Measurements from ENCODE around the gene SOX5. TPM values are rescaled to one million over a fixed set of nuclear protein-coding genes. Genes with fewer than 3 reads are reported as not detected.

The SOX5 gene
- total RNA-seq, 1 experiment from 2014 or later = 0.52 TPM

DNA sequence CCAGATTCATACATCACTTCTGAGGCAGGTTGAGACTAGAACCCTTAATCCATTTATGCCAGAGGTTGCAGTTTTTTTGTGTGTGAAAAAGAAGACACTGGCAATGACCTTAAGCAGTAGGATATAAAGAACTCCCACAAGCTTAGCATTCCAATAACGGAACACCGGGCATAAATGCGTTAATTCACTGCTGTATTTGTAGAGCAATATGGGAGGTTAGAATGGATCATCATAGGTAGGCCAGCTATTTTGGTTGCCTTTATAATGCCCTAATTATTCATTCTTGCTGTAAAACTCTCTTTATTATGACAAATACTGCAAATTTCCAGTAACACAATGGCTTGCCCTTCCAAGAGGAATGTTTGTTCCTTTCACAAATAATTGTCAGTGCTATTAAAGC lies 322.7 kb downstream of the SOX5 start:
- Histone ChIP-seq H3K9me3 (ENCODE audit: control insufficient read depth in 1 of 2, insufficient read depth in 1 of 2, low read depth in 1 of 2, low read length in 2 of 2) (peaks cover 7% of the 10 kb centered on the region in 2 experiments; a peak in 2 of 4 replicates), H4K20me1 (ENCODE audit: insufficient read depth) (no peaks in the 10 kb centered on the region), H3K4me3 (replicated peaks in 1 of 2; ENCODE audit: low read depth in 1 of 2, low read length in 2 of 2) (no peak overlapping the region), H3K27ac (ENCODE audit: low read depth, low read length) (no peak overlapping the region), H3K27me3 (ENCODE audit: insufficient read depth, low read length) (no peaks in the 10 kb centered on the region), H2AFZ (ENCODE audit: low read depth, low read length, poor library complexity, severe bottlenecking) (no peak overlapping the region), H3K9me2 (ENCODE audit: insufficient read depth) (no peaks in the 10 kb centered on the region), H3K79me2 (ENCODE audit: insufficient read depth, low read length) (no peaks in the 10 kb centered on the region), H3K4me1 (ENCODE audit: control insufficient read depth in 1 of 2, insufficient read depth in 2 of 2, low read length in 2 of 2) (no peaks in the 10 kb centered on the region), H3K9ac (ENCODE audit: low read length) (no peak overlapping the region), H3K36me3 (ENCODE audit: control insufficient read depth in 1 of 2, insufficient read depth in 2 of 2, low read length in 2 of 2) (no peaks in the 10 kb centered on the region), H3K4me2 (ENCODE audit: low read length) (no peak overlapping the region)
- no peak for TF ChIP-seq YY1 (IDR thresholded peaks at IDR 0.05; ENCODE audit: extremely low read depth, insufficient replicate concordance, low read depth, low read length)
- intact Hi-C loops (cut with micrococcal nuclease) = no loop called here
- ChIA-PET CTCF (no interaction called here), POLR2A (no interaction called here), RAD21 (ENCODE audit: low non-redundant PET in 1 of 2, low total read pairs in 2 of 2, uncharacterized antibody in 2 of 2, unreplicated experiment in 2 of 2) (no interaction called here)
- ATAC-seq (no peak), DNase-seq (ENCODE audit: low read depth, low spot score) (no peak)
- no TSS peak for BruUV-seq (replicated peaks)

DNA sequence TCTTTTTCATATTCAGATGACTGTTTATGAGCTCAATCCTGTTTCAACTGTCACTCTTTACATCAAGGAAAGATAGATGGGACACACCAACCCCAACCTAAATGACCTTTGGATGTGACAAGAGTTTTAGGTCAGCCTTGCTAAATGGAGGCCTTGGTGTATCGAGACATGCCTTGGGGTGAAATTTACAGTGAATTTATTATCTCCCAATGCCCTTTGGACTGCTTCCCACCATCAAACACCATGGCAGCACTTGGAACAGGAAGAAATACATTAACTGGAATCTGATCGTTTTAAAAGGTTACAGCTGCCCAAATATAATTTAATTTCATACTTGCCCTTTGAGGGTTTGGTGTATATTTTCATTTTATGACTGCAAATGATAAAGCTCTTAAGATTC lies 327.6 kb downstream of the SOX5 start:
- ChIA-PET CTCF (no interaction called here), RAD21 (ENCODE audit: low non-redundant PET in 1 of 2, low total read pairs in 2 of 2, uncharacterized antibody in 2 of 2, unreplicated experiment in 2 of 2) (no interaction called here), POLR2A (no interaction called here)
- no peak overlapping the region for H3K27ac ChIP-seq (ENCODE audit: low read depth, low read length)
- BruUV-seq (replicated peaks) = no TSS peak
- H3K4me3 ChIP-seq (replicated peaks in 1 of 2; ENCODE audit: low read depth in 1 of 2, low read length in 2 of 2) = no peak overlapping the region
- H3K9me3 ChIP-seq (ENCODE audit: control insufficient read depth in 1 of 2, insufficient read depth in 1 of 2, low read depth in 1 of 2, low read length in 2 of 2) = peaks cover 10 to 13% of the 10 kb centered on the region in 2 experiments; a peak in 3 of 4 replicates
- H2AFZ ChIP-seq (ENCODE audit: low read depth, low read length, poor library complexity, severe bottlenecking) = no peak overlapping the region
- no peaks in the 10 kb centered on the region for H3K4me1 ChIP-seq (ENCODE audit: control insufficient read depth in 1 of 2, insufficient read depth in 2 of 2, low read length in 2 of 2)
- no peaks in the 10 kb centered on the region for H4K20me1 ChIP-seq (ENCODE audit: insufficient read depth)
- DNase-seq (ENCODE audit: low read depth, low spot score) = no peak
- no peaks in the 10 kb centered on the region for H3K9me2 ChIP-seq (ENCODE audit: insufficient read depth)
- no peaks in the 10 kb centered on the region for H3K36me3 ChIP-seq (ENCODE audit: control insufficient read depth in 1 of 2, insufficient read depth in 2 of 2, low read length in 2 of 2)
- H3K79me2 ChIP-seq (ENCODE audit: insufficient read depth, low read length) = no peaks in the 10 kb centered on the region
- no peak for ATAC-seq
- H3K27me3 ChIP-seq (ENCODE audit: insufficient read depth, low read length) = no peaks in the 10 kb centered on the region
- intact Hi-C loops (cut with micrococcal nuclease) = no loop called here
- no peak overlapping the region for H3K4me2 ChIP-seq (ENCODE audit: low read length)
- H3K9ac ChIP-seq (ENCODE audit: low read length) = no peak overlapping the region
- TF ChIP-seq CEBPB (IDR thresholded peaks at IDR 0.05; ENCODE audit: low read depth) = no peak
- TF ChIP-seq JUND (IDR thresholded peaks at IDR 0.05) = no peak
- no peak for TF ChIP-seq FOSL1 (IDR thresholded peaks at IDR 0.05; ENCODE audit: low read depth)
- TF ChIP-seq ELF1 (IDR thresholded peaks at IDR 0.05; ENCODE audit: borderline replicate concordance, low read depth) = no peak
- TF ChIP-seq EZH2 (IDR thresholded peaks at IDR 0.05) = no peak
- no peak for TF ChIP-seq ZNF274 (IDR thresholded peaks at IDR 0.05; ENCODE audit: low read depth, low read length)
- TF ChIP-seq, protein P1, sequence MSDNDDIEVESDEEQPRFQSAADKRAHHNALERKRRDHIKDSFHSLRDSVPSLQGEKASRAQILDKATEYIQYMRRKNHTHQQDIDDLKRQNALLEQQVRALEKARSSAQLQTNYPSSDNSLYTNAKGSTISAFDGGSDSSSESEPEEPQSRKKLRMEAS (IDR thresholded peaks at IDR 0.05) = no peak
- no peak for TF ChIP-seq YY1 (IDR thresholded peaks at IDR 0.05; ENCODE audit: extremely low read depth, insufficient replicate concordance, low read depth, low read length)
- TF ChIP-seq, protein P2, sequence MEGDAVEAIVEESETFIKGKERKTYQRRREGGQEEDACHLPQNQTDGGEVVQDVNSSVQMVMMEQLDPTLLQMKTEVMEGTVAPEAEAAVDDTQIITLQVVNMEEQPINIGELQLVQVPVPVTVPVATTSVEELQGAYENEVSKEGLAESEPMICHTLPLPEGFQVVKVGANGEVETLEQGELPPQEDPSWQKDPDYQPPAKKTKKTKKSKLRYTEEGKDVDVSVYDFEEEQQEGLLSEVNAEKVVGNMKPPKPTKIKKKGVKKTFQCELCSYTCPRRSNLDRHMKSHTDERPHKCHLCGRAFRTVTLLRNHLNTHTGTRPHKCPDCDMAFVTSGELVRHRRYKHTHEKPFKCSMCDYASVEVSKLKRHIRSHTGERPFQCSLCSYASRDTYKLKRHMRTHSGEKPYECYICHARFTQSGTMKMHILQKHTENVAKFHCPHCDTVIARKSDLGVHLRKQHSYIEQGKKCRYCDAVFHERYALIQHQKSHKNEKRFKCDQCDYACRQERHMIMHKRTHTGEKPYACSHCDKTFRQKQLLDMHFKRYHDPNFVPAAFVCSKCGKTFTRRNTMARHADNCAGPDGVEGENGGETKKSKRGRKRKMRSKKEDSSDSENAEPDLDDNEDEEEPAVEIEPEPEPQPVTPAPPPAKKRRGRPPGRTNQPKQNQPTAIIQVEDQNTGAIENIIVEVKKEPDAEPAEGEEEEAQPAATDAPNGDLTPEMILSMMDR (IDR thresholded peaks at IDR 0.05 in 2 of 3, conservative IDR thresholded peaks at IDR 0.05 in 1 of 3; ENCODE audit: borderline replicate concordance in 1 of 3, insufficient read depth in 1 of 3, low read depth in 2 of 3, low read length in 2 of 3) = no peak
- TF ChIP-seq, protein P3, sequence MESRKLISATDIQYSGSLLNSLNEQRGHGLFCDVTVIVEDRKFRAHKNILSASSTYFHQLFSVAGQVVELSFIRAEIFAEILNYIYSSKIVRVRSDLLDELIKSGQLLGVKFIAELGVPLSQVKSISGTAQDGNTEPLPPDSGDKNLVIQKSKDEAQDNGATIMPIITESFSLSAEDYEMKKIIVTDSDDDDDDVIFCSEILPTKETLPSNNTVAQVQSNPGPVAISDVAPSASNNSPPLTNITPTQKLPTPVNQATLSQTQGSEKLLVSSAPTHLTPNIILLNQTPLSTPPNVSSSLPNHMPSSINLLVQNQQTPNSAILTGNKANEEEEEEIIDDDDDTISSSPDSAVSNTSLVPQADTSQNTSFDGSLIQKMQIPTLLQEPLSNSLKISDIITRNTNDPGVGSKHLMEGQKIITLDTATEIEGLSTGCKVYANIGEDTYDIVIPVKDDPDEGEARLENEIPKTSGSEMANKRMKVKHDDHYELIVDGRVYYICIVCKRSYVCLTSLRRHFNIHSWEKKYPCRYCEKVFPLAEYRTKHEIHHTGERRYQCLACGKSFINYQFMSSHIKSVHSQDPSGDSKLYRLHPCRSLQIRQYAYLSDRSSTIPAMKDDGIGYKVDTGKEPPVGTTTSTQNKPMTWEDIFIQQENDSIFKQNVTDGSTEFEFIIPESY (IDR thresholded peaks at IDR 0.05; ENCODE audit: extremely low read depth, insufficient replicate concordance, low read length) = no peak
- TF ChIP-seq POLR2AphosphoS5 (IDR thresholded peaks at IDR 0.05; ENCODE audit: low read depth, low read length) = no peak
- TF ChIP-seq SP1 (IDR thresholded peaks at IDR 0.05; ENCODE audit: low read depth) = no peak
- TF ChIP-seq POLR2A (IDR thresholded peaks at IDR 0.05; ENCODE audit: borderline replicate concordance, extremely low read depth, insufficient read depth, insufficient read length) = no peak
